Cardiac fibroblast (primary cell): ENCODE data around the gene PPIL4.

Experiments used
- DNase-seq, 2 donors: peaks; one replicate each; pipeline versions ENCODE4 v3.0.0 to v3.0.0-alpha.2; 2010; ENCODE audit warnings: low read depth in 2 of 2
- H3K4me3 ChIP-seq, 2 donors: replicated peaks in 1 of 2; 1 replicate in 1 of 2; 2 replicates in 1 of 2; pipeline ENCODE4 v1.5.1; 2011; ENCODE audit warnings: low read depth in 2 of 2, low read length in 2 of 2, mild to moderate bottlenecking in 2 of 2, moderate library complexity in 1 of 2
- CTCF ChIP-seq: IDR thresholded peaks from one replicate; pipeline ENCODE4 v1.5.1; 2011; ENCODE audit warnings: low read depth, mild to moderate bottlenecking, low read length, inconsistent platforms

PPIL4 gene

GRCh38 chr6:149545754-149546471 is at the start of gene PPIL4:
Gene PPIL4 (minus strand): TSS chr6:149546043. CDS start chr6:149546005, 38 bp downstream.
- DNase-seq: peak; percentile 96 to 97
- peak; percentile 85 for TF ChIP-seq CTCF
- H3K4me3 ChIP-seq: peak within 1 kb of the TSS; percentile 97 to 98

- H3K4me3 ChIP-seq: no peak overlapping the region
- no peak for DNase-seq
- no peak for TF ChIP-seq CTCF
Measured at GRCh38 chr6:149593408-149593807, 47.6 kb upstream of the PPIL4 start.

- no peak overlapping the region for H3K4me3 ChIP-seq
- no peak for DNase-seq
- TF ChIP-seq CTCF: no peak
Measured at GRCh38 chr6:149592983-149593382, 47.1 kb upstream of the PPIL4 start.

- no peak for DNase-seq
- H3K4me3 ChIP-seq: no peak overlapping the region
- TF ChIP-seq CTCF: no peak
Measured at GRCh38 chr6:149586149-149586548, 40.3 kb upstream of the PPIL4 start.

- no peak for TF ChIP-seq CTCF
- no peak overlapping the region for H3K4me3 ChIP-seq
- DNase-seq: no peak
Measured at GRCh38 chr6:149581349-149581748, 35.5 kb upstream of the PPIL4 start.

- H3K4me3 ChIP-seq: no peak overlapping the region
- DNase-seq: no peak
- TF ChIP-seq CTCF: no peak
Measured at GRCh38 chr6:149580880-149581279, 35.0 kb upstream of the PPIL4 start.

GRCh38 chr6:149567945-149568585 is 22.2 kb upstream of the PPIL4 start:
- TF ChIP-seq CTCF: no peak
- no peak for DNase-seq
- H3K4me3 ChIP-seq: no peak overlapping the region
